Hepatocyte (in vitro differentiated cells): ENCODE results near the gene AGBL1. TPM values are rescaled to one million over a fixed set of nuclear protein-coding genes. Genes with fewer than 3 reads are reported as not detected.

Experiments
- DNase-seq: peaks from one replicate; pipeline ENCODE4 v3.0.0-alpha.2; 2016; ENCODE audit warnings: low spot score
- H2AFZ ChIP-seq: fragments of 200-600 bp; sonication (generic); 2 replicates; pipeline ENCODE4 v1.6.0; 2016; ENCODE audit warnings: antibody characterized with exemption, mild to moderate bottlenecking
- H3K27ac ChIP-seq: fragments of 200-600 bp; sonication (generic); 2 replicates; pipeline ENCODE4 v1.5.1; 2016; ENCODE audit warnings: mild to moderate bottlenecking
- H3K27me3 ChIP-seq: fragments of 200-600 bp; sonication (generic); 2 replicates; pipeline ENCODE4 v1.6.1; 2016
- H3K36me3 ChIP-seq: fragments of 200-600 bp; sonication (generic); replicated peaks from 2 replicates; pipeline ENCODE4 v1.5.1; 2016; ENCODE audit warnings: low read depth; ENCODE audit not compliant: insufficient read depth
- H3K4me1 ChIP-seq: fragments of 200-600 bp; sonication (generic); 2 replicates; pipeline ENCODE4 v1.5.1; 2016; ENCODE audit warnings: mild to moderate bottlenecking, moderate library complexity; ENCODE audit not compliant: insufficient read depth
- H3K4me2 ChIP-seq: fragments of 200-600 bp; sonication (generic); 2 replicates; pipeline ENCODE4 v1.6.0; 2016
- H3K4me3 ChIP-seq: fragments of 200-600 bp; sonication (generic); 2 replicates; pipeline ENCODE4 v1.5.1; 2016; ENCODE audit warnings: mild to moderate bottlenecking
- H3K79me2 ChIP-seq: fragments of 200-600 bp; sonication (generic); 2 replicates; pipeline ENCODE4 v1.6.0; 2017; ENCODE audit warnings: mild to moderate bottlenecking
- H3K9me2 ChIP-seq: fragments of 200-600 bp; sonication (generic); replicated peaks from 2 replicates; pipeline ENCODE4 v1.6.0; 2017; ENCODE audit warnings: mild to moderate bottlenecking; ENCODE audit not compliant: insufficient read depth
- H3K9me3 ChIP-seq: fragments of 200-600 bp; sonication (generic); 2 replicates; pipeline ENCODE4 v1.5.1; 2016; ENCODE audit warnings: low read depth, mild to moderate bottlenecking
- H4K20me1 ChIP-seq: fragments of 200-600 bp; sonication (generic); 2 replicates; pipeline ENCODE4 v1.6.0; 2016; ENCODE audit warnings: mild to moderate bottlenecking; ENCODE audit not compliant: insufficient read depth, poor library complexity, severe bottlenecking
- CTCF ChIP-seq: fragments of 200-600 bp; sonication (generic); IDR thresholded peaks from 2 replicates; pipeline ENCODE4 v1.5.1; 2016; ENCODE audit warnings: antibody characterized with exemption, mild to moderate bottlenecking; ENCODE audit not compliant: poor library complexity
- EZH2 ChIP-seq: fragments of 200-600 bp; sonication (generic); IDR thresholded peaks from 2 replicates; pipeline ENCODE4 v1.6.1; 2016; ENCODE audit warnings: antibody characterized with exemption, mild to moderate bottlenecking, borderline replicate concordance
- EZH2phosphoT487 ChIP-seq: fragments of 200-600 bp; sonication (generic); IDR thresholded peaks from one replicate; pipeline ENCODE4 v1.6.1; 2018; ENCODE audit warnings: antibody characterized with exemption, mild to moderate bottlenecking, low read depth, moderate library complexity; ENCODE audit not compliant: unreplicated experiment, severe bottlenecking
- WGBS: methylation state at CpG from one replicate; pipeline ENCODE4 v1.1.6; 2016; ENCODE audit warnings: low lambda C conversion rate; ENCODE audit errors: missing lambda C conversion rate; 5-methylcytosine and 5-hydroxymethylcytosine counted together
- polyA plus RNA-seq: library from polyadenylated mRNA; unstranded; fragments of >200 nt; fragmentation: Nextera tagmentation; extraction: Ambion mirVana; gene quantifications from 2 replicates; pipeline ENCODE4 v1.2.1, GENCODE V29; 2016
- total RNA-seq: library from RNA; depleted of rRNA; stranded (reverse); fragments of >200 nt; gene quantifications from 2 replicates; pipeline ENCODE4 v1.2.3, GENCODE V29; 2014

The AGBL1 gene
- total and polyA plus RNA-seq, 2 experiments from 2014 or later = not detected

GRCh38 chr15:86203462-86203861 is 123.8 kb downstream of the AGBL1 start:
- no peaks in the 10 kb centered on the region for H3K9me3 ChIP-seq
- no peaks in the 10 kb centered on the region for H3K4me1 ChIP-seq
- H3K9me2 ChIP-seq = no peaks in the 10 kb centered on the region
- no peak overlapping the region for H3K4me2 ChIP-seq
- no peak overlapping the region for H2AFZ ChIP-seq
- H3K27ac ChIP-seq = no peak overlapping the region
- no peaks in the 10 kb centered on the region for H4K20me1 ChIP-seq
- H3K27me3 ChIP-seq = no peaks in the 10 kb centered on the region
- no peak overlapping the region for H3K4me3 ChIP-seq
- WGBS = 61% methylated on average over 2 of the region's 2 CpGs
- no peak for DNase-seq
- H3K79me2 ChIP-seq = no peaks in the 10 kb centered on the region
- no peaks in the 10 kb centered on the region for H3K36me3 ChIP-seq
- TF ChIP-seq EZH2phosphoT487 (no peak), EZH2 (no peak), CTCF (no peak)

- no peak for DNase-seq
- Histone ChIP-seq H3K36me3 (no peaks in the 10 kb centered on the region), H3K9me2 (no peaks in the 10 kb centered on the region), H3K4me1 (no peaks in the 10 kb centered on the region), H3K4me3 (no peak overlapping the region), H3K9me3 (no peaks in the 10 kb centered on the region), H3K27ac (no peak overlapping the region), H3K4me2 (no peak overlapping the region), H3K27me3 (no peaks in the 10 kb centered on the region), H3K79me2 (no peaks in the 10 kb centered on the region), H4K20me1 (no peaks in the 10 kb centered on the region), H2AFZ (no peak overlapping the region)
- TF ChIP-seq CTCF (no peak), EZH2 (no peak), EZH2phosphoT487 (no peak)
- 83% methylated on average over 2 of the region's 2 CpGs for WGBS
Measured at GRCh38 chr15:86205096-86205495, 125.4 kb downstream of the AGBL1 start.

- no peak overlapping the region for H3K4me2 ChIP-seq
- DNase-seq = no peak
- 75% methylated on average over 3 of the region's 3 CpGs for WGBS
- TF ChIP-seq EZH2phosphoT487 = no peak
- TF ChIP-seq CTCF = peak; percentile 11
- no peaks in the 10 kb centered on the region for H3K4me1 ChIP-seq
- no peaks in the 10 kb centered on the region for H4K20me1 ChIP-seq
- H3K9me3 ChIP-seq = peaks cover 5% of the 10 kb centered on the region
- H3K79me2 ChIP-seq = no peaks in the 10 kb centered on the region
- no peak overlapping the region for H2AFZ ChIP-seq
- H3K27me3 ChIP-seq = no peaks in the 10 kb centered on the region
- H3K9me2 ChIP-seq = no peaks in the 10 kb centered on the region
- no peak overlapping the region for H3K4me3 ChIP-seq
- no peaks in the 10 kb centered on the region for H3K36me3 ChIP-seq
- no peak overlapping the region for H3K27ac ChIP-seq
Measured at GRCh38 chr15:86213420-86213819, 133.7 kb downstream of the AGBL1 start.

GRCh38 chr15:86213888-86214287 is 134.2 kb downstream of the AGBL1 start:
- Histone ChIP-seq H3K9me2 (no peaks in the 10 kb centered on the region), H3K79me2 (no peaks in the 10 kb centered on the region), H3K9me3 (peaks cover 5% of the 10 kb centered on the region), H3K36me3 (no peaks in the 10 kb centered on the region), H3K27ac (no peak overlapping the region), H3K4me2 (no peak overlapping the region), H2AFZ (no peak overlapping the region), H3K4me1 (no peaks in the 10 kb centered on the region), H3K27me3 (no peaks in the 10 kb centered on the region), H3K4me3 (no peak overlapping the region), H4K20me1 (no peaks in the 10 kb centered on the region)
- no peak for DNase-seq
- WGBS = 63% methylated on average over 2 of the region's 2 CpGs
- TF ChIP-seq CTCF (no peak), EZH2phosphoT487 (no peak), EZH2 (no peak)
